Caco-2 (cell line): ENCODE results near the gene RNF43. TPM values are rescaled to one million over a fixed set of nuclear protein-coding genes. Genes with fewer than 3 reads are reported as not detected.

Experiments
- BruUV-seq: library from RNA; stranded (reverse); fragments of 400-500 nt; replicated peaks from 2 replicates; lab custom pipeline; 2021; lab: Mats Ljungman, UMichigan
- CTCF ChIA-PET: fragments of 300-600 bp; sonication (Branson Sonifier 250); formaldehyde crosslinking; loops from one replicate; lab custom pipeline; 2022; ENCODE audit warnings: antibody characterized with exemption; lab: Charles Lee
- POLR2A ChIA-PET: fragments of 300-600 bp; sonication (Branson Sonifier 250); formaldehyde crosslinking; loops from one replicate; lab custom pipeline; 2022; ENCODE audit warnings: antibody characterized with exemption; lab: Charles Lee
- DNase-seq, 2 experiments: peaks; one replicate each; pipeline versions ENCODE4 v3.0.0 to v3.0.0-alpha.2; 2020 to 2022
- H3K27me3 ChIP-seq: replicated peaks from 2 replicates; pipeline ENCODE4 v1.6.0; 2011; ENCODE audit warnings: low read length; ENCODE audit not compliant: control insufficient read depth, insufficient read depth
- H3K36me3 ChIP-seq: 2 replicates; pipeline ENCODE4 v1.5.1; 2011; ENCODE audit warnings: low read length; ENCODE audit not compliant: control insufficient read depth, insufficient read depth
- H3K4me1 ChIP-seq: fragments of 250-450 bp; sonication (Bioruptor Pico); 2 replicates; pipeline ENCODE4 v1.5.1; 2020; ENCODE audit warnings: mild to moderate bottlenecking
- H3K4me3 ChIP-seq: 2 replicates; pipeline ENCODE4 v1.5.1; 2011; ENCODE audit warnings: low read depth, mild to moderate bottlenecking, control low read depth, low read length
- H3K9me3 ChIP-seq: fragments of 250-450 bp; sonication (Bioruptor Pico); 2 replicates; pipeline ENCODE4 v1.5.1; 2020; ENCODE audit warnings: mild to moderate bottlenecking, moderate library complexity
- H3K27ac Mint-ChIP-seq: one replicate; pipeline ENCODE4 v1.8.0; 2022; ENCODE audit warnings: mixed read lengths; ENCODE audit not compliant: unreplicated experiment
- H3K27me3 Mint-ChIP-seq: one replicate; pipeline ENCODE4 v1.8.0; 2022; ENCODE audit warnings: mixed read lengths; ENCODE audit not compliant: insufficient read depth, unreplicated experiment
- H3K36me3 Mint-ChIP-seq: one replicate; pipeline ENCODE4 v1.8.0; 2022; ENCODE audit warnings: mild to moderate bottlenecking, mixed read lengths; ENCODE audit not compliant: insufficient read depth, unreplicated experiment
- H3K4me1 Mint-ChIP-seq: one replicate; pipeline ENCODE4 v1.8.0; 2022; ENCODE audit warnings: low read depth, mixed read lengths; ENCODE audit not compliant: unreplicated experiment
- H3K4me3 Mint-ChIP-seq: one replicate; pipeline ENCODE4 v1.8.0; 2022; ENCODE audit warnings: mild to moderate bottlenecking, moderate library complexity, mixed read lengths; ENCODE audit not compliant: unreplicated experiment
- H3K9me3 Mint-ChIP-seq: one replicate; pipeline ENCODE4 v1.8.0; 2022; ENCODE audit warnings: mixed read lengths; ENCODE audit not compliant: unreplicated experiment
- intact Hi-C: fragments of 100-400 bp; cut with micrococcal nuclease; formaldehyde crosslinking; loops from one replicate; pipeline ENCODE4 v1.10.0; 2022; ENCODE audit not compliant: unreplicated experiment
- total RNA-seq: library from RNA; stranded (reverse); gene quantifications from 2 replicates; pipeline ENCODE4 v1.2.3, GENCODE V29; 2022
- TF ChIP-seq, protein P1 (sequence below), 2 experiments: fragments of 200-600 bp in 1 of 2; IDR thresholded peaks; 1 replicate in 1 of 2; 2 replicates in 1 of 2; pipeline versions ENCODE4 v1.5.1 to v1.8.0; 2011 to 2022; ENCODE audit warnings: antibody characterized with exemption in 1 of 2, control low read depth in 1 of 2, inconsistent platforms in 1 of 2, low read depth in 1 of 2, low read length in 1 of 2, mild to moderate bottlenecking in 1 of 2, moderate library complexity in 1 of 2; ENCODE audit not compliant: insufficient read depth in 1 of 2, severe bottlenecking in 1 of 2, unreplicated experiment in 1 of 2

The RNF43 gene
- total RNA-seq, 1 experiment from 2014 or later: 84.2 TPM

DNA sequence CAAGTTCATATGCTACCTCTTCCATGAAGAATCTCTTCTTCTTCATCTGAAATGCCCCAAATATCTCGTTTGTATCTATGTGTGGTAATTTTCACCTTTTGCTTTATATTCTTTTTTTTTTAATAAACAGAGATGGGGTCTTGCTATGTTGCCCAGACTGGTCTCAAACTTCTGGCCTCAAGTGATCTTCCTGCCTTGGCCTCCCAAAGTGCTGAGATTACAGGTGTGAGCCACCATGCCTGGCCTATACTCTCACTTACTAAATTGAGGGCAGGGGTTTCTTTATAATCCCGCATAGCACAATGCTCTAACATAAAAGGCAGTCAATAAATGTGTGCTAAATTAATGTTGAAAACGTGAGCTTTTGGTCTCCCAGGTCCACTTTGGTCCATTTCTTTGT, 30.6 kb downstream of the RNF43 start:
- TF ChIP-seq, protein P1, sequence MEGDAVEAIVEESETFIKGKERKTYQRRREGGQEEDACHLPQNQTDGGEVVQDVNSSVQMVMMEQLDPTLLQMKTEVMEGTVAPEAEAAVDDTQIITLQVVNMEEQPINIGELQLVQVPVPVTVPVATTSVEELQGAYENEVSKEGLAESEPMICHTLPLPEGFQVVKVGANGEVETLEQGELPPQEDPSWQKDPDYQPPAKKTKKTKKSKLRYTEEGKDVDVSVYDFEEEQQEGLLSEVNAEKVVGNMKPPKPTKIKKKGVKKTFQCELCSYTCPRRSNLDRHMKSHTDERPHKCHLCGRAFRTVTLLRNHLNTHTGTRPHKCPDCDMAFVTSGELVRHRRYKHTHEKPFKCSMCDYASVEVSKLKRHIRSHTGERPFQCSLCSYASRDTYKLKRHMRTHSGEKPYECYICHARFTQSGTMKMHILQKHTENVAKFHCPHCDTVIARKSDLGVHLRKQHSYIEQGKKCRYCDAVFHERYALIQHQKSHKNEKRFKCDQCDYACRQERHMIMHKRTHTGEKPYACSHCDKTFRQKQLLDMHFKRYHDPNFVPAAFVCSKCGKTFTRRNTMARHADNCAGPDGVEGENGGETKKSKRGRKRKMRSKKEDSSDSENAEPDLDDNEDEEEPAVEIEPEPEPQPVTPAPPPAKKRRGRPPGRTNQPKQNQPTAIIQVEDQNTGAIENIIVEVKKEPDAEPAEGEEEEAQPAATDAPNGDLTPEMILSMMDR (IDR thresholded peaks at IDR 0.05; ENCODE audit: insufficient read depth in 1 of 2, low read depth in 1 of 2, low read length in 1 of 2, severe bottlenecking in 1 of 2, unreplicated experiment in 1 of 2): no peak
- H3K4me3 Mint-ChIP-seq: no peak overlapping the region
- no peak for DNase-seq
- no TSS peak for BruUV-seq
- Histone ChIP-seq H3K27me3 (no peaks in the 10 kb centered on the region), H3K9me3 (no peaks in the 10 kb centered on the region), H3K4me3 (no peak overlapping the region), H3K36me3 (peaks cover 2% of the 10 kb centered on the region; the same call in 1 of the 2 replicates), H3K4me1 (peaks cover 96% of the 10 kb centered on the region)
- H3K27ac Mint-ChIP-seq: peak overlapping the region; percentile 48
- peaks cover 73% of the 10 kb centered on the region for H3K4me1 Mint-ChIP-seq
- intact Hi-C loops: no loop called here
- ChIA-PET POLR2A (no interaction called here), CTCF (no interaction called here)
- peaks cover 70% of the 10 kb centered on the region for H3K36me3 Mint-ChIP-seq
- no peaks in the 10 kb centered on the region for H3K9me3 Mint-ChIP-seq
- H3K27me3 Mint-ChIP-seq: no peaks in the 10 kb centered on the region

DNA sequence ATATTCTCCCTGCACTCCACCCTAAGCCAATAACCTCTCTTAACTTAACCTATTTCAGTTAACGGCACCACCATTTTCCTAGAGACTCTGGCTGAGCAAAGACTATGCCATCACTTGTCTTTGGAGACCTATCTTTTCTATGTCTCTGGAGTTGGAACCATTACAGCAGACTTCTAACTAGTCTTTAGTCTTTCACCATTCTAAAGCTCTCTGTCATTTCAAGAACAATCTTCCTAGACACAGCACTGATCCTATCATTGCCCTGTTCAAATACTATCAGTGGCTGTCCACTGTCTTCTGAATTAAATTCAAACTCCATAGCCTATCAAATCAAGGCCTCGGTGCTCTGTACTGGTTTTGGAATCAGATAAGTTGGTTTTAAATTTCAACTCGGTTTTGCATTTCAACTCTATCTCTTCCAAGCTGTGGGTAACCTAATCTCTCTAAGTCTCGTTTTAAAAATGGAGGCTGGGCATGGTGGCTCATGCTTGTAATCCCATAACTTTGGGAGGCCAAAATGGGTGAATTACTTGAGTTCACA, 31.9 kb downstream of the RNF43 start:
- Mint-ChIP-seq H3K4me1 (peaks cover 74% of the 10 kb centered on the region), H3K36me3 (peaks cover 73% of the 10 kb centered on the region), H3K4me3 (no peak overlapping the region), H3K9me3 (no peaks in the 10 kb centered on the region), H3K27me3 (no peaks in the 10 kb centered on the region), H3K27ac (peak overlapping the region; percentile 8)
- Histone ChIP-seq H3K36me3 (peaks cover 2% of the 10 kb centered on the region; the same call in 1 of the 2 replicates), H3K4me1 (peaks cover 100% of the 10 kb centered on the region), H3K27me3 (no peaks in the 10 kb centered on the region), H3K4me3 (no peak overlapping the region), H3K9me3 (no peaks in the 10 kb centered on the region)
- no TSS peak for BruUV-seq
- TF ChIP-seq, protein P1 (IDR thresholded peaks at IDR 0.05; ENCODE audit: insufficient read depth in 1 of 2, low read depth in 1 of 2, low read length in 1 of 2, severe bottlenecking in 1 of 2, unreplicated experiment in 1 of 2): no peak
- ChIA-PET POLR2A (no interaction called here), CTCF (no interaction called here)
- no peak for DNase-seq
- intact Hi-C loops: no loop called here

DNA sequence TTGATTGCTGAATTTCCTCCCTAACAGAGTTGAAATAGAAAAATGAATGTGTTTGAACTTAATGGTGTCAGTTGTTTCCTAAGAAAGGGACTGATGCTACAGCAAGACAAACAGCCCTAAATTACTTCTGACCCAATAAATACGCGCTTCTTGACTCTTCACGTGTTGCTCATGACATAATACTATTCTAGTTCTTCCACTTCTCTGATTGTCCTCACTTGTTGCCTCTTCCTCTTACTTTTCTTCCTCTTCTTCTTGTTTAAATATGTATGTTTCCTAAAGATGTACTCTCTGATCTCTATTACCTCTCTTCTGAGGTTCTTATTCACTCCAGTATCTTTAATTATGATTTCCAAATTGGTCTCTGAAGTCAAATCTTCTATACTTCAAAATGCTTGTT, 32.4 kb downstream of the RNF43 start:
- H3K36me3 Mint-ChIP-seq: peaks cover 73% of the 10 kb centered on the region
- TF ChIP-seq, protein P1 (IDR thresholded peaks at IDR 0.05; ENCODE audit: insufficient read depth in 1 of 2, low read depth in 1 of 2, low read length in 1 of 2, severe bottlenecking in 1 of 2, unreplicated experiment in 1 of 2): no peak
- H3K4me3 Mint-ChIP-seq: no peak overlapping the region
- Histone ChIP-seq H3K36me3 (peaks cover 2% of the 10 kb centered on the region; the same call in 1 of the 2 replicates), H3K9me3 (no peaks in the 10 kb centered on the region), H3K27me3 (no peaks in the 10 kb centered on the region), H3K4me3 (no peak overlapping the region), H3K4me1 (peaks cover 100% of the 10 kb centered on the region)
- no TSS peak for BruUV-seq
- ChIA-PET CTCF (no interaction called here), POLR2A (no interaction called here)
- H3K27ac Mint-ChIP-seq: peak overlapping the region; percentile 8
- no peak for DNase-seq
- peaks cover 71% of the 10 kb centered on the region for H3K4me1 Mint-ChIP-seq
- no peaks in the 10 kb centered on the region for H3K27me3 Mint-ChIP-seq
- no peaks in the 10 kb centered on the region for H3K9me3 Mint-ChIP-seq
- intact Hi-C loops: loop anchor here (5.0 kb wide), 1 partner anchor 32 kb away; the partner anchor contains the start of gene RNF43
